NCI-H2107 treated with DMSO at 0.1 percent for 48 hours (cell line): ENCODE data around the gene AACS.

ENCODE experiments used
- DNase-seq: peaks from one replicate; lab custom pipeline; 2025; ENCODE audit not compliant: unreplicated experiment; lab: John Stamatoyannopoulos, UW

AACS gene

DNA sequence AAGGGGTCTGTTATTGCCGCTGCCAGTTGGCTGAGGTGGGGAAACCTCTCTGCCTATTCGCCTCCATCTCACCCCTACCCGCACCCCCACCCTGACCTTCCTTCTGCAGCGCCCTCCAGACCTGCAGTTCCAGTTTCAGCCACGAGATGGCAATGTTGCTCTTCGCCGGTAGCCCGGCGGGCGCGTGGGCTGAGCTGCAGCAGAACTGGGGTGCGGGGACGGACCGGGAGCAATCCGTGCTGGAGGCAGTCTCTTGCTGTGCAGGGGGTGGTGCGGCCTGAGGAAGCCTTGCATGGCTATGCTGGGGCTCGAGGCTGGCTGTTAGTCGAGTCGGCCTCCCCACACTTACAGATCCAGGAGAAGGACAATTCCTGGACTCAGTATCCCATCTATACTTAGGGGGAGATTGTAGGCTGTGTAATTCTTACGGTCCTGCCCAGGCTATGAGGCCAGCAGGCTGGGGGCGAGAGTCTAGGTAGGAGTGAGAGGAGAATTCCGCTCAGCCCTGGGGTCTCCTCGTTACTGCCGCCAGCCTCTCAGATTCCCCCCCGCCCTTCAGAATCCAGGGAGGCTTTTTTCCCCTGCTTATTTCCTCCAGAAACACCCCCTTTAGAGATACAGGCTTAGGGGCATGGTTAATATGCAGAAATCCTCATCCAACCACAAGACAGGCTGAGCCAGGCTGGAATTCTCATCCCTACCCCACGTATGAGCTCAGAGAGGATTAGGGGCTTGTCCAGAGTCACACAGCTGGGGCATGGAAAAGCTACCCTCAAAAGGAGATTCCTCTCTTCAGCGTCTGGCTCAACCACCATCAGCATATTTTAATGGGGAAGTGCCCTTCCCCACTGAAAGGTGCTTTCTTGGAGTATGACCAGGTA, 118.2 kb downstream of the AACS start:
- peak; percentile 46 for DNase-seq

DNA sequence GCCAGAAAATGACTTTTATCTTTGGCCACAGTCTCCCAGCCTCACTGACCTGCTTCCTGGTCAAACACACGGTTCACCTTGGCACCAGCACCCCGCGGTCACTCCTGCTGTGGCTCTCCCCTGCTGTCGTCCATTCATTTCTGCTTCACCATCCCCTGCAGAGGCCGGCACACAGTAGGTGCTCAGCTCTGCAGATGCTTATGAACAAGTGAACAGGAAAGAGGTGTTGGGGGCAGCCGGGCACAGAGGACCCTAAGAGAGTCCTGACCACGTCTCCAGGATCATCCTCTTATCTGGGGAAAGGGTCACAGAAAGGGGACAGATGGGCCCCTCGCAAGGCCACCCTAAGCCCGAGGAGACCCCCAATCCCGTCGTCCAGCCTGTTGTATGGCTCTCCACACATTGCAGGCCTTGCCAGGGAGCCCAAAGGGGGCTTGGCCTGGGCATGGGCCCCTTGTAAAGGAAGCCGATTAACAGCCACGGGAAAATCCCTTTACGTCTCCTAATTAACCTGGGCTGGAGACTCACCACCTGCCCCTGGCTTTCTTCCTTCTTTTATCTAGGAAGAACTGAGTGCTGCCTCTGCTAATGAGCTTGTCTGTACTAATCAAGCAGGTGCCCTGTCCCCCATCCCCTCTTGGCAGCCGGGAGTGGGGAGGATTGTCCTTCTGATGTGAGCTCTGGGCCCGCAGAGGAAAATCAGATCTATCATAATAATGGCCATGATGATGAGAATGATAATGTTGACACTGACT, 119.2 kb downstream of the AACS start:
- DNase-seq = no peak

DNA sequence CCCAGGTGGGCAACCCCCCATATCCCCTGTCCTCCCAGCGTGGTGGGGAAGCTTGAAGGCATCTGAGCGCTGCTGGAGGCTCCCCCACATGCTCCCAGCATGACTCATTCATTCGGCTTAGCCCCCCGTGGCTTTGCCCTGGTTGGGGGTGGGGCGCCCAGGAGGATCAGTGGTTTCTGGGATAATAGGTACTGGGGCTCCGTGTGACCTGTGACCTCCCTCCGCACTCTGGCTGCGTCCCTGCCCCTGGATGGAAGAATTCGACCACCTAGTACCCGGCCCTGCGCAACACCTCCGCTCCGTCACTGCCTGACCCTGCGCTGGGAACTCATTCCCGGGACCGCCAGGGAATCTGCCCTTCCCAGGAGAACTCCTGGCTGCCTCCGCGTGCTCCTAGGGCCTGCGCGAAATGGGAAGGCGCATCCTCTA, 120.1 kb downstream of the AACS start:
- no peak for DNase-seq

DNA sequence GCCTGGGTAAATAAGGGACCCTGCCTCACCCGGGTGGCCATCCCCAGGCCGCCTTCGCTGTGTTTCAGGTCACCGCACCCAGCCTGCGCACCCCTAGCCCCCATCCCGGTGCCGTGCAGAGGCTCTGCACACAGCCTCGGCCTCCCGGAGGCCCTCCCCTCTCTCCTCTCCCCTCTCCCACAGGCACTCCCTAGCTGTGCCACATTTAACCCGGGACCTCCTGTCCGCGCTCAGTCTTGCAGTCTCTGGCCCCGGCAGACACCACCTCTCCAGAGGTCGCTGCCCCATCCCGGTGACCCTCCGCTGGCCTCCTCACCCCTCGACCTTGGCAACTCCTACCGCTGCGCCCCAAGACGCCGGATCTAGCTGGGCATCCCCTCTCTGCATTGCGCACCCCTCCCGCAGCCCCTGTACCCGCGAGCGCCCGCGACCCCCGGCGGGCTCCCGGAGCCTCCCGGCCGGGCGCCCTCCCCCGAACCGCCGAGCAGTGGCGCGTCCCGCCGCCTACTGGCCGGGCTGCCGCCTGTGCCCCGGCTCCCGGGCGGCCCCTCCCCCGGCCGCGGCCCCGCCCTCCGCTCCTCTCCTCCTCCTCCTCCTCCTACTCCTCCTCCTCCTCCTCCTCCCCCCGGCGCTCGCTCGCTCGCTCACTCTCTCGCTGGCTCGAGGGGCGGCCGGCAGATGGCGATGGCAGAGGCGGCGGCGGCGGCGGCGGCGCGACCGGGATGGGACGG, 120.7 kb downstream of the AACS start, which contains the start of gene TMEM132B:
TMEM132B (plus strand) TSS at position 647 of the 731 bp plus-strand sequence.
- DNase-seq = peak; percentile 13

DNA sequence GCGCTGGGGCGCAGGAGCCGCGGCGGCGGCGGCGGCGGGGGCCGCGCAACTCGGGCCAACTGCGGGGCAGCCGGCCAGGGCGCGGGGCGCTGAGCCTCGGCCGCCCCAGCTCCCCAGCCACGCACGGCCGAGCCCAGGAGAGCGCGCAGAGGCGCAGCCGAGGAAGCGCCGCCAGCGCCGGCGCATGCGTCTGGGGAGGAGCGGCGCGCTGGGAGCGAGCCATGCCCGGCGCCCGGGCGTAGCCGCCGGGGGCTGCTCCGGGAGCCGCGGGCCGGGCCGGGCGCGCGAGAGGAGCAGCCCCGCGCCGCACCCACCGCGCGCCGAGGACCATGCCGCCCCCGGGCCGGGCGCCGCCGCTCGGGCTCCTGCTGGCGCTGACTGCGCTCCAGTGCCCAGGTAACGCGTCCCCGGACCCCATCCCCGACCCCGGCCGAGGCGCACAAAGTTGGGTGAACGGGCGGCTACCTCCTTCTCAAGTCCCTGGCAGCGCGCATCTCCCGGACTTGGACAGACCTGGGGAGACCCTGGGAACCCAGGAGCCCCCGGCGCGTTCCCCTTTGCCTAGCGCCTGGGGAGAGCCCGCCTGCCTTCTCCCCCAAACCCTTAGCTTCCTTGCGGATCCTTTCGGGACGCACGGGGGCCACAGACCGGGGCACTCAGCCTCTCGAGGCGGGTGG, 121.4 kb downstream of the AACS start:
- no peak for DNase-seq

DNA sequence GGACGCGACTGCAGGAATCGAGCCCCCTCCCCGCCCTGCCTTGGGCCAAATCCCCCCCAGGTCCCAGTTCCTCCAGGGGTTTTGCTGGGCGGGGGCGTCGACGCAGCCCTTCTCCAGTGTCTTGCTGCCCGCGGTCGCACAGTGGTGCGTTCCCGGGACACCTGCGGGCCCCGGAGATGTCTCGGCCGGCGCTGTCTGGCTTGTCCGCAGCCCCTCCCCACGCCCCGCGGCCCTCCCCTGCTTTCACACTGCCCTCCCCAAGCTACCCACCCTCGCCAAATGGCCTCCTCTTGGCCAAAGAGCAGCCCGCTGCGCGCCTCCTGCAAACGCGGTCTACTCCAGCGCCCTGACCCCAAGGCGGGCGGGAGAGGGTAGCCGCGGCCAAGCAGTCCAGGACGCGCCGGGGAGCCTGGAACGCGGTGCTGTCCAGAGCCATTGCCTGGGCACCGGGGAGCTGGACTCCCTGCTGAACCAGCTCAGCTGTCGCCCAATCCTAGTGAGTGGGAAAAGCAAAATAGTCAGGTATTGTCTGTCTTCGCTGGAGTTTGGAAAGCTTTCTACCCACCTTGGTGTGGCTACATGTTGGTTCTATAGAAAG, 122.0 kb downstream of the AACS start:
- DNase-seq = no peak

DNA sequence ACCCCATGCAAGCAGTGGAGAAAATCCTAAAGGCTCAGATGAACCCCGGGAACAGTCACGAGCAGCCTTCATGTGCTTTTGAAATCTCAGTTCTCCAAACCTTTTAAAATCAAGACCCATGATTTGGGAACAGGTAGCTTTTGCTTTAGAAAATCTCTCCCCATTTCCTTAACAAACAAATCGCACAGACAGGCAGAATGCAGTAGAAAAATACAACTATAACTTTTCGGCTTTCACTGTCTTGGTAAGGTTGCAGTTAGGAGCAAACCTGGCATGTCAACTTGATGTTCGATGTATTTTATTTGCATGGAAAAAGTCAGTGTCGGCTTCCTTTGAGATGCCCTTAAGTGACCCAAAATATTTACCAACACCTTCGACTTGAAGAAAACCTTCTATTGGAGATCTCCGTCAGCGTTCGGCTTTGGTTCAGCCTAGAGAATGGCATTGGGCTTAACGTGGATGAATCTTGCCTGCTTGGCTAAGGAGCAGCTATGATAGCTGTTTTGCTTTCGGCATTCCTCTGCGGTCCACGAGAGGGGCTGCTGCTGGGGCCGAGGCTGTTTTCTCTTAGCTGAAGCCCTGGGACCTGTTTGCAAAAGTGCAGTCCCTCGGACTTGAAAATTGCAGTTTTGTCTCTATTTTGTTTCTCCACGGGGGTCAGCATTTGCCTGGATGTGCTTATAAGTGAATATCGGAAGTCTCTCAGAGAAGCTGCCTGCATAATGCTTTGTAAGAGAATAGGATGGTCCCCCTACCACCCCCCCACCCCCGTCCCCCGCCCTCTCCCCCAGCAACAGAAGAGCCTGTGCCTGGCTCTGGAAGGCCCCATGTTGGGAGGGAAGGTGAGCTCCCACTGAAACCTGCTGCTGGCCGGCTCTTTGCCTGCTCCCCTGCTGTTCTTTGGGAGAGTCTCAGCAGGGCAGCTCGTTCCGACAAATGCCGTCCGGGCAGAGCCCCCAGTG, 122.8 kb downstream of the AACS start:
- DNase-seq = no peak

DNA sequence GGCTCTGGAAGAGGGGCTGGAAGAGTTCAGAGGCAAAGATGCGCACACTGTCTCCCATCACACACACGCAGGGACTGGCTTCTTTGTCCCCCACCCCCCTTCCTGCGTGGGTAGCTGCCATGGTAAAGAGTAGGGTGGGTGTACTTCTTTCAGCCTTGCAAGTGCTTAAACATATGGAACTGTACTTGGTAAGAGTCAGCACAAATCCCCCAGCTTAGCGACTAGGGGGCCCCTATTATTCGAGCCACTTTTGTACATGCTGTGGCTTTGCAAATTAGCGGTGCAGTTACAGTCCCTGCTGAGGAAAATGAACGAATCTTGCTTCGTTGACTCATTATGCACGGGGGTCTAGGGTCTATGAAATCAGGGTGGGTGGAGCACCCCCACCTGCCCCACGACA, 123.8 kb downstream of the AACS start:
- DNase-seq = no peak

DNA sequence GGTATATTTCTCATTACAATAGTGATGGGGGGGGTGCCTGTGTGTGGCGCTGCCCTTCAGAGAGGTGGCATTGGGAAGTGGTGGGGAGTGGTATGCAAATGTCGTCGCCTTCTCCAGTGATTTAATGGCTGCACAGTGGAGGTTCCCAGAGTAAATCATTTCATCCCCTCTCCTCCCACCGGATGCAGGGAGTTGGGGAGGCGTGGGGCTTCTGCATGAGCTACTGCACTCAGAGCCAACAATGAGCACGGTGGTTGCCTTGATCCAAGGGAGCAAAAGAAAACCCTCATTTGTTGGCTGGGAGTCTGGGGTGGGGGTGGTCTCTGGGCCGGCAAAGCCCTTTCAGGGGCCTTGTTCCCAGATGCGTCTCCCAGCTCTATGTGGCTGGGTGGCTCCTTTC, 124.3 kb downstream of the AACS start:
- DNase-seq = no peak

DNA sequence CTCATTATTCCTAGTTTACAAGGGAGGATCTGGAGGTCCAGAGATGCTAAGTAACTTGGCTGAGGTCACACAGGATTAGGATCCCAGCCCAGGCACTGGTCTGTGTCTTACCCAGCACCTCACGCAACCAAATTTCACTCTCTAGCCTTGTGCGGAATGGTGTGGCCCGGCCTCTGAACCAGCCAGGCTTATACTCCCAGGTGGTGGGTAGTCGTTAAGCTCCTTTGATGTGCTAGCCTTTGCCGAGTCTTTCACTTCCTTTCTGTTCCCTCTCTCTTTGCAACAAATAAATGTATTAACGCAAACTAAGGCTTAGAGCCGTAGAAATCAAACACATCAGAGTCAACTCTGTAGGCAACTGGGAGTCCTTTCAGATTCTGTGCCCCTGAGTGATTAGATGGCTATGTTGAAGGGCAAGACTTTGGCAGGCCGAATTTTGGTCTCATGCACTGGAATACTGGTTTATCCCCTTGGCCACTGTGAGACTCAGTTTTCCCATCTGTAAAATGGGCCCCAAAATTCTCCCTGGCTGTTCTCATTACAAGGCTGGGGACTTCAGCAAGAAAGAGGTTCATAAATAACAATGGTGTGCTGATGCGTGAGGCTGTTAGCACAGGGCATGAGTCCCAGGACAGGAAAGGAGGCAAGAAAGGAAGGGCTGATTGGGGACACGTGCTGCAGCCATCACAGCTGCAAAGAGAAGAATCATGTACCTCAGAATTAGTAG, 126.3 kb downstream of the AACS start:
- no peak for DNase-seq

DNA sequence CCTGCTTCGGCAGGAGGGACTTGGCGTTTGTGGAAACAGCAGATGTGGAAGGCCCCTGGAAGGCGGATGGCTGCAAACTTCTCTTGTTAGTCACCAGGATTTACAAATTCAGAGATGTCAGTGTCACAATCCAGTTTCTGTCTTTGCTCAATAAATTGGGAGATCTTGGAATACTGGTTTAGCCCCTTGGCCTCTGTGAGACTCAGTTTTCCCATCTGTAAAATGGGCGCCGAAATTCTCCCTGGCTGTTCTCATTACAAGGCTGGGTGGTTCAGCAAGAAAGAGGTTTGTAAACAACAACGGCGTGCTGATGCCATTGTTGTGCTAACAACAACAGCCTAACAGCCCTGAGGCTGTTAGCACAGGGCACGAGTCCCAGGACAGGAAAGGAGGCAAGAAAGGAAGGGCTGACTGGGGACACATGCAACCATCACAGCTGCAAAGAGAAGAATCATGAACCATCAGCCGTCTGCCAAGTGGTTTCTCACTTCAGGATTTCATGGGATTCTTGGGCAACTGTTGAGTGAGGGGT, 127.5 kb downstream of the AACS start:
- no peak for DNase-seq
